HG03469 (cell line): Measurements from ENCODE around the gene RNF182.

Experiments
- ATAC-seq: cut with Tn5 transposase; IDR thresholded peaks from one replicate; pipeline ENCODE4 v1.9.1; 2021; ENCODE audit warnings: mild to moderate bottlenecking, moderate library complexity, moderate number of reproducible peaks; ENCODE audit not compliant: unreplicated experiment

Gene RNF182

DNA sequence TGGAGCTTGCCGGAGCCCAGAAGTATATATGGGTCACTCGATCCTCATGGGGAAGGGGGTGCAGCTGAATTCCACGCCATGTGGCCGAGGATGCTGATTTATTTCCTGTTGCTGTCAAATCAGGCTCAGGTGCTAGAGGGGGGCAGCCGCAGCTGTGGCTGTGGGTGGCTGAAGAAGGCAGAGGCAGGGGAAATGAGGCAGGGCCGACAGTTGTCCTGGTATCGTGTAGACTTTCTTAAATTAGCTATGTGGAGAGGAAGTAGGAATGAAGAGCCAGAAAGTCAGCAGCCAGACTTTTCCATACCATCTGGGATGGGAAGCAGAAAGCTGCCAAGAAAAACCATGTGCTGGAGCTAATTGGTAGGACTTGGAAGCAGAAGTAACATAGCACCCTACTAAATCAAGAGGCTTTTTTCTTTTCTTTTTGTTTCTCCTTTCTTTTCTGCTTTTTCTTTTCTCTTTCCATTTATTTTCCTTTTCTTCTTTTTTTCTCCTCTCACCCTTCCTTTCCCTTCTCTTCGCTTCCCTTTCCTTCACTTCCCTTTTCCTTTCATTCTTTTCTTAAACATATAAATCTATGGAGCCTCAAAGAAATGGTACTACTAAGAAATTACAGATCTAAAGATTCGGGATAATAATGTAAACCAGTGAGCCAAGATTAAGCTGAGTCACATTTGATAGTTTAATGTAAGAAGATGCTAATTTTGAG is 102.2 kb downstream of the RNF182 start:
- no peak for ATAC-seq

DNA sequence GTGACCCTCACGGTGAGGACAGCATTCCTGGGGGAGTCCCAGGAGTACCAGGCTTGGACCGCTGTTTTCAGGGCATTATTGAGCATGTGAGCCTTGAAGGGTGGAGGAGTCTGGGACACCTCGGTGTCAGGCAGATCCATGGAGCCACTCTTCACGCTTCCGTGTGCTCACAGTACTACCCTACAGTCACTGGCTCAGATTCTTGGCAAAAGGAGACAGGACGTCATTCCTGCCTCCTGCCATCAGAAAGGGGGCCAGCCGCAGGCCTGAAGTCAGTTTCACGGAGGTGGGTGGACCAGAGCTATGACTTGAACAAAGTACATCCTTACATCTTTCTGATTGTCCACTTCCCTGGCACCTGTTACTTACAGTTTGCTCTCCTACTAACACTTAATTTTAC is 103.9 kb downstream of the RNF182 start:
- no peak for ATAC-seq

DNA sequence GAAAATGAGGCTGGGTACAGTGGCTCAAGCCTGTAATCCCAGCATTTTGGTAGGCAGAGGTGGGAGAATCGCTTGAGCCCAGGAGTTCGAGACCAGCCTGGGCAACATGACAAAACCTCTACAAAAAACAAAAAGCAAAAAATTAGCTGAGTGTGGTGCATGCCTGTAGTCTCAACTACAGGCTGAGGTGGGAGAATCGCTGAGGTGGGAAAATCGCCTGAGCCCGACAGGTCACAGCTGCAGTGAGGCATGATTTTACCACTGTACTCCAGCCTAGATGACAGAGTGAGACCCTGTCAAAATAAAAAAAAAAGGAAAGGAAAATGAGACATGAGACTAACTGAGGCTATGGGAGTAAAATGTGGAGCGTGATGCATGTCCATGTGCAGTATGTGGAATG is 104.9 kb downstream of the RNF182 start:
- no peak for ATAC-seq
